ENCODE measurements around the gene PCDHGA9. TPM values are rescaled to one million over a fixed set of nuclear protein-coding genes. Genes with fewer than 3 reads are reported as not detected.
A peak's percentile ranks its signal among the peaks of the same experiment; 100 is the strongest.
"Not testable (repeated sequence)": the region's sequence is repeated elsewhere in the genome, so short reads cannot be mapped to it uniquely, and the experiment has no call there.

The PCDHGA9 gene
- total and polyA plus RNA-seq, 11 donors, result 1.3 to 9.6 (median 5.3) TPM

DNA sequence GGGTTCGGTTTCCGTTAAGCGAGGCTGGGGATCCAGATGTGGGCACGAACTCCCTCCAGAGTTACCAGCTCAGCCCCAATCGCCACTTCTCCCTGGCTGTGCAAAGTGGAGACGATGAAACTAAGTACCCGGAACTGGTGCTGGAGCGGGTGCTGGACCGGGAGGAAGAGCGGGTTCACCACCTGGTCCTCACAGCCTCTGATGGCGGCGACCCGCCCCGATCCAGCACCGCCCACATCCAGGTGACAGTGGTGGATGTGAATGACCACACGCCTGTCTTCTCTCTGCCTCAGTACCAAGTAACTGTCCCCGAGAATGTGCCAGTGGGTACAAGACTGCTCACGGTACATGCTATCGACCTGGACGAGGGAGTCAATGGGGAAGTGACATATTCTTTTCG is 19.2 kb upstream of the PCDHGA9 start:
- H3K27me3 ChIP-seq, result peaks cover 0 to 23% (median 0%) of the 10 kb centered on the region in 9 donors
- peaks cover 0 to 96% (median 50%) of the 10 kb centered on the region in 12 donors for H3K9me3 ChIP-seq
- 44 to 64% (median 47%) methylated on average over 18 to 21 of the region's 21 CpGs for WGBS, 4 donors
- no peak for ATAC-seq
- intact Hi-C loops (cut with DNase I), result no loop called here
- TF ChIP-seq CTCF (IDR thresholded peaks at IDR 0.05) (no peak), POLR2A (IDR thresholded peaks at IDR 0.05) (no peak)
- H3K4me3 ChIP-seq, result peak overlapping the region in 4 of 12 donors; percentile 25 to 40 (median 36)
- DNase-seq, result no peak
- H3K27ac ChIP-seq, result no peak overlapping the region
- peaks cover 0 to 28% (median 0%) of the 10 kb centered on the region in 9 donors for H3K36me3 ChIP-seq
- peaks cover 0 to 4% (median 0%) of the 10 kb centered on the region in 12 donors for H3K4me1 ChIP-seq

DNA sequence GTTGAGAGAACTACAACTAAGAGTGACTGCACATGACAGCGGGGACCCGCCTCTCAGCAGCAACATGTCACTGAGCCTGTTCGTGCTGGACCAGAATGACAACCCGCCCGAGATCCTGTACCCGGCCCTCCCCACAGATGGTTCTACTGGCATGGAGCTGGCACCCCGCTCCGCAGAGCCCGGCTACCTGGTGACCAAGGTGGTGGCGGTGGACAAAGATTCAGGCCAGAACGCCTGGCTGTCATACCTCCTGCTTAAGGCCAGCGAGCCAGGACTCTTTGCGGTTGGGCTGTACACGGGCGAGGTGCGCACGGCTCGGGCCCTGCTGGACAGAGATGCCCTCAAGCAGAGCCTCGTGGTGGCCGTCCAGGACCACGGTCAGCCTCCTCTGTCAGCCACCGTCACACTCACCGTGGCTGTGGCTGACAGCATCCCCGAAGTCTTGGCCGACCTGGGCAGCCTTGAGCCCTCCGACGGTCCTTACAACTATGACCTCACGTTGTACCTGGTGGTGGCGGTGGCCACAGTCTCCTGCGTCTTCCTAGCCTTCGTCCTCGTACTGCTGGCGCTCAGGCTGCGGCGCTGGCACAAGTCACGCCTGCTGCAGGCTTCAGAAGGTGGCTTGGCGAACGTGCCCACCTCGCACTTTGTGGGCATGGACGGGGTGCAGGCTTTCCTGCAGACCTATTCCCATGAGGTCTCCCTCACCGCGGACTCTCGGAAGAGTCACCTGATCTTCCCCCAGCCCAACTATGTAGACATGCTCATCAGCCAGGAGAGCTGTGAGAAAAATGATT is 17.9 kb upstream of the PCDHGA9 start:
- no peak for ATAC-seq
- no peak overlapping the region for H3K27ac ChIP-seq
- DNase-seq, result no peak
- TF ChIP-seq CTCF (IDR thresholded peaks at IDR 0.05) (no peak), POLR2A (IDR thresholded peaks at IDR 0.05) (no peak)
- H3K36me3 ChIP-seq, result peaks cover 0 to 28% (median 0%) of the 10 kb centered on the region in 9 donors
- peaks cover 0 to 4% (median 0%) of the 10 kb centered on the region in 12 donors for H3K4me1 ChIP-seq
- intact Hi-C loops (cut with DNase I), result no loop called here
- H3K27me3 ChIP-seq, result peaks cover 0 to 36% (median 0%) of the 10 kb centered on the region in 9 donors
- no peak overlapping the region for H3K4me3 ChIP-seq
- peaks cover 0 to 96% (median 56%) of the 10 kb centered on the region in 12 donors for H3K9me3 ChIP-seq
- 51 to 69% (median 59%) methylated on average over 14 to 43 of the region's 43 CpGs for WGBS, 4 donors

DNA sequence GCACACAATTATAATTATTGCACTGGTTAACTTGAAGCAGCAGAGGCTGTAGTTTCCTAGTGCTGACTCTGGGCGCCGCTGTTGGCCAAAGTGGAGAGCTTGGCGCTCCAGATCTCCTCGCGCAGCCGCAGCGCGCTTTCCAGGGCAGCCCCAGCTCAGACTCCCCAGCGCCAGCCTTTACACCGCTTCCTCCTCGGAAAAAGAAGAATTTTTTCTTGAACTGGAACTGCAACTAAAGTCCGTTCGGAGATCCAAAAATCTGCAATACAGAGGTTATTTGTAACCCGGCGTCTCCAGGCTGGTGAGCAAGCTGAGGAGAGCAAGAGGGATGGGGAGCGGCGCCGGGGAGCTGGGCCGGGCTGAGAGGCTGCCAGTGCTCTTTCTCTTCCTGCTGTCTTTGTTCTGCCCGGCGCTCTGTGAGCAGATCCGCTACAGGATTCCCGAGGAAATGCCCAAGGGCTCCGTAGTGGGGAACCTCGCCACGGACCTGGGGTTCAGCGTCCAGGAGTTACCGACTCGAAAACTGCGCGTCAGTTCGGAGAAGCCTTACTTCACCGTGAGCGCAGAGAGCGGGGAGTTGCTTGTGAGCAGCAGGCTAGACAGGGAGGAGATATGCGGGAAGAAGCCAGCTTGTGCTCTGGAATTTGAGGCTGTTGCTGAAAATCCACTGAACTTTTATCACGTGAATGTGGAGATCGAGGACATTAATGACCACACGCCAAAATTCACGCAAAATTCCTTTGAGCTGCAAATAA is 14.8 kb upstream of the PCDHGA9 start, which contains the start of gene PCDHGB4:
Gene PCDHGB4 (plus strand): TSS at position 142 of the 755 bp plus-strand sequence. CDS start 187 bp downstream, at position 329.
- TF ChIP-seq CTCF (IDR thresholded peaks at IDR 0.05), result peak; percentile 21 to 64 (median 54)
- 13 to 20% (median 18%) methylated on average over 19 to 23 of the region's 40 CpGs for WGBS, 4 donors
- H3K4me1 ChIP-seq; H3K27ac ChIP-seq; intact Hi-C loops (cut with DNase I): not testable (repeated sequence)
- Histone ChIP-seq H3K9me3 (peaks cover 0 to 96% (median 63%) of the 10 kb centered on the region in 12 donors), H3K27me3 (peaks cover 0 to 42% (median 0%) of the 10 kb centered on the region in 9 donors), H3K4me3 (peak within 1 kb of the TSS in 9 of 12 donors; percentile 30 to 48 (median 40)), H3K36me3 (peaks cover 0 to 22% (median 0%) of the 10 kb centered on the region in 9 donors)
- ATAC-seq (peak; percentile 83 to 94 (median 88)), DNase-seq (peak in 1 of 5 donors; percentile 54)

- H3K27me3 ChIP-seq, result peaks cover 0 to 35% (median 0%) of the 10 kb centered on the region in 9 donors
- TF ChIP-seq POLR2A (IDR thresholded peaks at IDR 0.05) (no peak), CTCF (IDR thresholded peaks at IDR 0.05) (no peak)
- intact Hi-C loops (cut with DNase I), result no loop called here
- no peak for ATAC-seq
- peaks cover 0 to 96% (median 65%) of the 10 kb centered on the region in 12 donors for H3K9me3 ChIP-seq
- no peak overlapping the region for H3K4me3 ChIP-seq
- no peak overlapping the region for H3K27ac ChIP-seq
- WGBS, 4 donors, result 54 to 64% (median 61%) methylated on average over 10 of the region's 10 CpGs
- peaks cover 0 to 8% (median 0%) of the 10 kb centered on the region in 12 donors for H3K4me1 ChIP-seq
- DNase-seq, result no peak
- H3K36me3 ChIP-seq, result peaks cover 0 to 23% (median 0%) of the 10 kb centered on the region in 9 donors
Observed at GRCh38 chr5:141388661-141389060, 13.9 kb upstream of the PCDHGA9 start.
